Mucosa of descending colon (tissue), 3 donors: ENCODE data around the gene C11orf98. TPM values are rescaled to one million over a fixed set of nuclear protein-coding genes. Genes with fewer than 3 reads are reported as not detected.
A peak's percentile ranks its signal among the peaks of the same experiment; 100 is the strongest.
"Not testable (repeated sequence)": the region's sequence is repeated elsewhere in the genome, so short reads cannot be mapped to it uniquely, and the experiment has no call there.

Experiments
- ATAC-seq: fragments of 200-7000 bp; cut with Tn5 transposase; one replicate; pipeline ENCODE4 v1.9.1; 2020; ENCODE audit warnings: mild to moderate bottlenecking, moderate library complexity
- DNase-seq, 3 donors: peaks; one replicate each; pipeline ENCODE4 v3.0.0-alpha.2; 2020
- H3K36me3 ChIP-seq: fragments of 200-600 bp; one replicate; pipeline ENCODE4 v1.8.0; 2021; ENCODE audit warnings: low read depth, mild to moderate bottlenecking
- H3K4me1 ChIP-seq: fragments of 200-600 bp; one replicate; pipeline ENCODE4 v1.8.0; 2021; ENCODE audit warnings: low read depth, mild to moderate bottlenecking
- H3K4me3 ChIP-seq: fragments of 200-600 bp; one replicate; pipeline ENCODE4 v1.8.0; 2021; ENCODE audit warnings: mild to moderate bottlenecking
- H3K9me3 ChIP-seq: fragments of 200-600 bp; one replicate; pipeline ENCODE4 v1.8.0; 2021; ENCODE audit warnings: mild to moderate bottlenecking
- CTCF ChIP-seq: fragments of 200-600 bp; IDR thresholded peaks from one replicate; pipeline ENCODE4 v1.8.0; 2022; ENCODE audit warnings: antibody characterized with exemption, mild to moderate bottlenecking
- intact Hi-C, 2 donors: fragments of 100-400 bp; cut with DNase I in 1 of 2; cut with micrococcal nuclease in 1 of 2; formaldehyde crosslinking; loops; one replicate each; pipeline versions ENCODE4 v1.11.0 to v1.11.1; 2022; cut with DNase I, micrococcal nuclease
- total RNA-seq, 3 donors: library from RNA; stranded (reverse); fragmentation: NEBNext Ultra II Directional in 2 of 3; extraction: Animal tissue kit (Norgen Biotek cat#: 25700) in 2 of 3; gene quantifications; one replicate each; pipeline versions ENCODE4 v1.2.1 to v1.2.4, GENCODE V29; 2021 to 2023
- donor health status: DM: no; HTN: no; CAD: no; lungs with moderate emphysema.
- donor health status: DM: no; HTN: no; CAD: no.
- donor health status: DM: no; HTN: yes; CAD: no.

The C11orf98 gene
- total RNA-seq, 3 donors from 2014 or later: 39.7 to 54.2 (median 53.1) TPM

GRCh38 chr11:62627713-62628112 lies 37.3 kb downstream of the C11orf98 start:
- DNase-seq: no peak
- TF ChIP-seq CTCF: no peak
- ATAC-seq: no peak
- no peak overlapping the region for H3K4me3 ChIP-seq
- H3K36me3 ChIP-seq: peaks cover 27% of the 10 kb centered on the region
- H3K4me1 ChIP-seq: no peaks in the 10 kb centered on the region
- H3K9me3 ChIP-seq: no peaks in the 10 kb centered on the region
- intact Hi-C loops: no loop called here

GRCh38 chr11:62622476-62623089 lies 42.4 kb downstream of the C11orf98 start:
- TF ChIP-seq CTCF: no peak
- H3K9me3 ChIP-seq: no peaks in the 10 kb centered on the region
- ATAC-seq: no peak
- peaks cover 6% of the 10 kb centered on the region for H3K4me1 ChIP-seq
- no peak overlapping the region for H3K4me3 ChIP-seq
- no peak for DNase-seq
- intact Hi-C loops: no loop called here
- H3K36me3 ChIP-seq: peaks cover 8% of the 10 kb centered on the region

- DNase-seq: peak; percentile 98 to 99 (median 99)
- ATAC-seq: peak; percentile 98
- peaks cover 6% of the 10 kb centered on the region for H3K4me1 ChIP-seq
- peak within 1 kb of the TSS; percentile 44 for H3K4me3 ChIP-seq
- intact Hi-C loops: no loop called here
- peak; percentile 19 for TF ChIP-seq CTCF
- peaks cover 8% of the 10 kb centered on the region for H3K36me3 ChIP-seq
- no peaks in the 10 kb centered on the region for H3K9me3 ChIP-seq
Observed at GRCh38 chr11:62621567-62622470, 43.2 kb downstream of the C11orf98 start, which contains the start of gene B3GAT3. B3GAT3 (minus strand) TSS chr11:62621986; CDS start chr11:62621947, 39 bp downstream.

GRCh38 chr11:62621027-62621566 lies 43.9 kb downstream of the C11orf98 start:
- Histone ChIP-seq H3K4me1 (peaks cover 6% of the 10 kb centered on the region), H3K4me3 (peak overlapping the region; percentile 44), H3K36me3 (peaks cover 4% of the 10 kb centered on the region), H3K9me3 (no peaks in the 10 kb centered on the region)
- no peak for ATAC-seq
- intact Hi-C loops: no loop called here
- no peak for DNase-seq
- TF ChIP-seq CTCF: no peak

- H3K36me3 ChIP-seq, H3K4me3 ChIP-seq, intact Hi-C loops, H3K9me3 ChIP-seq, ATAC-seq, DNase-seq: not testable (repeated sequence)
- peaks cover 11% of the 10 kb centered on the region for H3K4me1 ChIP-seq
Observed at GRCh38 chr11:62616957-62617356, 48.1 kb downstream of the C11orf98 start.

- no peak for TF ChIP-seq CTCF
- Histone ChIP-seq H3K9me3 (no peaks in the 10 kb centered on the region), H3K4me3 (no peak overlapping the region), H3K36me3 (no peaks in the 10 kb centered on the region), H3K4me1 (peaks cover 14% of the 10 kb centered on the region)
- ATAC-seq (no peak), DNase-seq (no peak)
- intact Hi-C loops: no loop called here
Observed at GRCh38 chr11:62615521-62615920, 49.5 kb downstream of the C11orf98 start.
